ENCODE results near the gene MSANTD2.
"Not testable (repeated sequence)": the region's sequence is repeated elsewhere in the genome, so short reads cannot be mapped to it uniquely, and the experiment has no call there.

MSANTD2 gene

DNA sequence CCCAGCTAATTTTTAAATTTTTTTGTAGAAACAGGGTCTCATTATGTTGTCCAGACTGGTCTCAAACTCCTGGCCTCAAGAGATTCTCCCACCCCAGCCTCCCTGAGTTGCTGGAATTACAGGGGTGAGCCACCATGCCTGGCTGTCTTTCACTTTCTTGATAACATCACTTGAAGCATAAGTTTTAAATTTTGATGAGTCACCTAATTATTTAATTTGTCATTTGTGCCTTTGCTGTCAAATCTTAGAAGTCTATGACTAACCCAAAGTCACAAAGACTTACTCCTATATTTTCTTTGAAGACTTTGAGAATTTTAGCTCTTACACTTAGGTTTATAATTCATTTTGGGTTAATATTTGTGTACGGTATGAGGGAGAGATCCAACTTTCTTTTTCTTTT, 14.5 kb upstream of the MSANTD2 start:
- no peak for DNase-seq

DNA sequence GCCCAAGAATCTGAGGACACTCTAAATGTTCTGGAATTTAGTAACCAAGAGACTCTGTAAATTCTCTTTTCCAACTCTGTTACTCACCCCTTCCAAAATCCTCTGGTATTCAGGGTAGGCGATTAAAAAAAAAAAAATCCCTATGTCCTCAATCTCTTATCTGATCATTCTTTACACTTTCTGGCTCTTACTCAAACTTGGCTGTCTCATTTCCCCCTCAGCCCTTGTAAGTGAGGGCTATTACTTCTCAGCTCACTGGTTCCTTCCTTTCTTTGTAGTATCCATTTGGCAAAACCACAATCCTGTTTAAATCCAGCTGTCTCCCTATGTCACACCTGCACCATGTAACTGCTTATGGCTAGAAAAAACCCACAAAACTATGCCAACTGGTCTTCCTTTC, 12.7 kb upstream of the MSANTD2 start:
- DNase-seq: no peak

DNA sequence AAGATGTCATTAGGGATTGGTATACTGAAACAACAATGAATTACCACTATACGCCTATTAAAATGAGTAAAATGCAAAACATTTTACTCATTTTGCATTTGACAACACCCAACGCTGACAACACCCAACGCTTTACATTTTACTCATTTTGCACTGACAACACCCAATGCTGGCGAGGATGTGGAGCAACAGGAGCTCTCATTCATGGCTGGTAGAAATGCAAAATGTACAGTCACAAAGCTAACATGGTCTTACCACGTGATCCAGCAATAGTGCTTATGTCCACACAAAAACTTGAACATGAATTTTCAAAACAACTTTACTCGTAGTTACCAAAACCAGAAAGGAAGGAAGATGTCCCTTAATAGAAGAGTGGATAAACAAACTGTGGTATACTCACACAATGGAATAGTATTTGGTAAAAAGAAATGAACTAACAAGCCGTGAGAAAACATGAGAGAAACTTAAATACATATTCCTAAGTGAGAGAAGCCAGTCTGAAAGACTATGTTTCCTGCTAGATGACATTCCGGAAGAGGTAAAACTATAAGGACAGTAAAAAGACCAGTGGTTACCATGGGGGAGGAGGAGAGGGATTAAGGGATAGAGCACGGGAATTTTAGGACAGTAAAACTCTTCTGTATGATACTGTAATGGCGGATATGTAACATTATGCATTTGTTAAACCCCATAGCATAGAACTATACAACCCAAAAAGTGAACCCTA, 11.4 kb upstream of the MSANTD2 start:
- DNase-seq: no peak

DNA sequence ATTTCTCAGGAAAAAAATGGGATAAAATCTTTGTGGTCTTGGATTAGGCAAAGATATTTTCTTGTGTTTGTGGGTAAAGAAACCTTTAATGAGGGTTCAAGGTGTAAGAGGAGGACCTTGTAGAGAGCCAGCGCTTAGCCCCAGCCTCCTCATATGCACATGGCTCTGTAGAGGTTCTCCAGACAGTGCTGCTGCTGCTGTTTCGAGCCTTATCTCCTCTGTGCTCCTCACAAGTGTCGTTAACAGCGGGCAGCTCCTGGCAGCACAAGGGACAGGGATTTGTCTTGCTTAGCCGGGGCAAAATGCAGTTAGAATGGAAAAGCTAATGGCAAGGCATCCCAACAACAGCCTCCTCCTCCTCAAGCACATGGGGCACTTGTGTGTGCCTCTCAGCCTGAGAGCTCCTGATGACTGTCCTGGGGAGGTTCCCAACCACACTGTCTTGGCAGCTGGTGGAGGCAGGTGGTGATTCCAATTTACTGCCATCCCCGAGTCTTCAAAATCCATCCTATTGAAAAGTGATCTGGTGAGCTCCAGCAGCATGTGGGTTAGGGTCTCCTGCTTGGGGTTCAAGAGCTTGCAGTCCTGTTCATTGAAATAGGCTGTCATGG, 7.6 kb upstream of the MSANTD2 start:
- DNase-seq: no peak

DNA sequence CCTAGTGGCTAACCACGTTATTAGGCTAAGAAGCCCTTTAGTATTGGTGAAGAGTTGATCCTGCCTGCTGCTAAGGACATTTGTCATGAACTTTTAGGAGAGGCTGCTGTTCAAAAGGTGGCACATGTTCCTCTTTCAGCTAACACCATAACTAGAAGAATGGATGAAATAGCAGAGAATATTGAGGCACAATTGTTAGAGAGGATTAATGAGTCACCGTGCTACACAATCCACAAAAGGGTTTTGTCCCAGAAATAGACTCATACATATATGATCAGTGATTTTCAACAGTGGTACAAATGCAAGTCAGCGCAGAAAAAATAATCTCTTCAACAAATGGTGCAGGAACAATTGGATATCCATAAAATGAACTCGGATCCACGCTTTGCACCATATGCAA, 7.0 kb upstream of the MSANTD2 start:
- no peak for DNase-seq

DNA sequence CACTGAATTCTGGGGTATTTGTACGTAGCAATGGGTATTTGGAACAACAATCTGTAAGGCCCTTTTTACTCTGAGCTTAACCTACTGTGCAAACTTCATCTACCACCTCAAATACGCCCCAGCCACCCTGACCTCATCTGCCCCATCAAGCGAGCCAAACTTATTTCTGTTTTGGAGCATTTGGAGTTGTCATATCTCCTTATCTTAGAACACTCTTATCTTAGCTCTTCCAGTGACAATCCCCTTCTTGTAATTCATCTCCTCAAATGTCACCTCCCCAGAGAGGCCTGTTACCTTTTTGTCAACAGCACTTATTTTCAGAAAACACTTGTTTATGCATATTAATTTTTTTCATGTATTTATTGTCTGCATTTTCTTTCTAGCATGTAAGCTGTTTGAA, 4.7 kb upstream of the MSANTD2 start:
- no peak for DNase-seq

DNA sequence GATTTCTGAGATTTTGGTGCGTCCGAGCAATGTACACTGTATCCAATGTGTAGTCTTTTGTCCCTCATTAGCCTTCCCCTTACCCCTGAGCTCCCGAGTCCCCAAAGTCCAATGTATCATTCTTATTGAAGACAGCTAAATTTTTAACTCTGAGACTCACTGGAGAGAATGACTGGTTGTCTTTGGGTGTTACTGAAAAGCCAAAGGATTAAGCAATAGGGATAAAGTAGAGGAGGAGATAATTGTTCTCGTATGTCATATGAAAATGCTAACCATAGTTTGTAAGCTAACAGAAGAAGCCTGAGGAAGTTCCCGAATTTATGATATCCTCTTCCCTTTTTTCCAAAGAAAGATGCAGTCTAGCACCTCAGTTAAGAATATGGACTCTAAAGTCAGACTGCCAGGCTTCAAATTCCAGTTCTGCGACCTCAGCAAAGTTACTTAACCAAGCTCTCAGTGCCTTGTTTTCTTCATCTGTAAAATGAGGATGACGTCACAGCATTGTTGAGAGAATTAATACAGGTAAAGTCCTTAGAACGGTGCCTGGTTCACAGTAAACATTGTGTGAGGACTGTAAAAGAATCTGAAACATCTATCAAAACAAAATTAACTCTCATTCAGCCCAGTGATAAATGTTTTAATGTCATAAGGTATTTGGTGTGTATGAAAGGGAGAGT, 1.6 kb upstream of the MSANTD2 start:
- no peak for DNase-seq

DNA sequence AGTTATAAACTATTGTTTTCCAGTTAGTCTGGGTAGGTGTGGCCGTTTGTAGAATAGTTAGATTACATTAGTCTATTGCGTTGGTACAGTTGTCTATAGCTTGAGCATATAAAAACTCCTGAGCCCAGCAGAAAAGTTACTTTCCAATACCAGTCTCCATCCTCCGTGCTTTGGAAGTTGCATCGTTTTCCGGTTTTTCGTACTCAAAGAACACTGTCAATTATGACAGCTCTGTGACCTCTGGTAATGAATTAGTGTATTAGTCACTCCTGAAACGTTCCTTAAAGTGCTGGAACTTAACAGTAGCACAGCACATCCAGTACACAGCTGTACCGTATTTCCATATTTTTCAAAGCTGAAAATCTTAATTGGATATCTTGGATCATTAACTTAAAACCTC, 808 bp upstream of the MSANTD2 start:
- DNase-seq: no peak

DNA sequence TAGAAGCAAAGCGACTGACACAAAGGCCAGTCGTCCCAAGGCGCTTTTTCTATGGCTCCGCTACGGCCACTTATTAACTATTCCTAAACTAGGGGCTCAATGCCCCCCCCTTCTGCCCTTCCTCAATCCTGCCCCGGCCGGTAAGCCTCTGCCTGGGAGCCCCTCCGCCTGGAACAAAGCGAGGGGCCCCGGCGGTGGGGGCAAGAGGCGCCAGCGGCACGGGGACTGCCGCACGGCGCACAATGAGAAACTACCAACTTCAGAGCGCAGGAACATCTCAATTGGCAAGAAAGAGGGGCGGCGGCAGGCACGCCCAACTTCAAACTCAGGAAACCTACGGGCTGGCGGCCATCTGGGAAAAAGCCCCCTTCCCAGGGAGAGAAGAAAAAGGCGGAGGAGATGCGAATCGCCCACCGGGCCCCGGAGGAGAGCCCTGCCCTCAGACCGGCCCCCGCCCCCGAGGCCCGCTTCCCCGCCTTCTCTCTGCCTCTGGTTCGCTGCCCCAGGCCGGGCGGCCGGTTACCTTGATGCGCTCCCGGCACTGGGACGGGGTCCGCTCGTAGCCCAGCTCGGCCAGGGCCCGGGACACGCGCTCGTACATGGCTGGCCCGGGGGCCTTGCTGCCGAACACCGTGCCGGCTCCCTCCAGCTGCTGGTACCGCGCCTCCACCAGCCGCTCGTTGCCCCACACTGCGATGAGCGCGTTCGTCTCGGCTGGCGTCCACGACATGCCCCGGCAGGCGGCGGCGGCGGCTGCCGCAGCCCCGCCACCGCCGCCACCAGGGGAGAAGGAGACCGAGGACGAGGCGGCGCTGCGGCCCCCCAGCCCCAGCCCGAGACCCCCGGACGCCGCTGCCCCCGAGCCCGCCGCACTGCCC, 619 bp downstream of the MSANTD2 start:
- no peak for DNase-seq

DNA sequence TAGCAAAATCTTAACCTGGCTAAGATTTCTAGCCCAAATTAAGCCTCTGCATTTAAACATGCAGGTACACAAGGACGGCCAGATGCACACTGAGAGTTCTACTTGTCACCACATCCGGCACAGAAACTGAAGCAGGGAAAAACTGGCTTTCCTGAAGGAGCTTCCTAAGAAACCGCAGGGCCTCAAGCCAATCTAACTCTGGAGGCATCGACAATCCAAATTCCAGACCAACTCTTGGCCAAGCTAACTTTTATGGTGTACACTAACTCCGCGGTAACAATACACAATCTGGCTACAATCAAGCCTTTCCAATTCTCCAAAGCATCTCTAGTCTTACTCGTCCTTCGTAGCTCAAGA, 1.2 kb downstream of the MSANTD2 start:
- no peak for DNase-seq

DNA sequence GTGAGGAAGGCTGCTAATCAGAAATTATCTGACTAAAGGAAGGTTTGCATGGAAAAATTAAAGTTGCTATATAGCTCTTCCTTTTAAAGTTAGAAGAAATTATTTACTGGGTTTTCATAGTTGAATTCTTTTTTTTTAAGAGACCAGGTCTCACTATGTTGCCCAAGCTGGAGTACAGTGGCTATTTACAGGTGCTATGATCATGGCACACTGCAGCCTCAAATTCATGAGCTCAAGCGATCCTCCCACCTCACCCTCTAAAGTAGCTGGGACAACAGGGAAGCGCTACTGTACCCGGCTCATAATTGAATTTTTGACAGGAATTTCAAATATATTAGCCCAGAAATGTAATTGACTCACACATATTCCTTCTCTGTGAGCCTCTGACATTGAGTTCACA, 3.9 kb downstream of the MSANTD2 start:
- no peak for DNase-seq

DNA sequence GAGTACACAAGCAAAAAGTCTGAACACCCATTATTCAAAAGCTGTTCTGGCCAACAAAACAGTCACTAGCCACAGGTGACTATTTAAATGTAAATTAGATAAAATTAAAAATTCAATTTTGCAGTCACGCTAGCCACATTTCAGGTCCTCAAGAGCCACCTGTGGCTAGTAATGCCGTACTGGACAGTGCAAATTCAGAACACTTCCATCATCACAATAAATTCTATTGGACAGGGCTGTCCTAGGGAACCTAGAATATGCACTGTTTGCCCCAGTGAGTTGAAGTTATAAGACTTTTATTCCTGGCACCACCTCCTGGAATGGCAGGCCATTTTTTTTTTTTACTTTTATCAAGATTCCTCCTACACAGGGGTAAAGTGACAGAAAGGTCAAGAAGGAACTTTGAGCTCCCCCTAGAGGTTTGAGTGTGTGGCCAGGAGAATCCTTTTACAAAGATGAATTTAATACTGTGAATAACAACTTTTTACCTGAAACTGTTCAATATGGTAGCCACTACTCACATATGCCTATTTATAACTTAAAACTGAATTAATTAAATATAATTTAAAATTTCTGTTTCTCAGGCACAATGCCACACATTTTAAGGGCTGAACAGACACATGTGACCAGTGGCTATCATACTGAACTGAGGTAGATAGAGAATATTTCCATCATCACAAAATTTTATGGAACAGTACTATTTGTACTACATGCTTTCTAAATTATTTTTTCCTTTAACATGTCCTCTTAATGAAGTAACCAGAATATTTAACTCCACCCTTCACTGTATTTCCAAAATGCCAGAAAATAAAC, 6.5 kb downstream of the MSANTD2 start:
- DNase-seq: peak in 1 of 2 donors; percentile 55

DNA sequence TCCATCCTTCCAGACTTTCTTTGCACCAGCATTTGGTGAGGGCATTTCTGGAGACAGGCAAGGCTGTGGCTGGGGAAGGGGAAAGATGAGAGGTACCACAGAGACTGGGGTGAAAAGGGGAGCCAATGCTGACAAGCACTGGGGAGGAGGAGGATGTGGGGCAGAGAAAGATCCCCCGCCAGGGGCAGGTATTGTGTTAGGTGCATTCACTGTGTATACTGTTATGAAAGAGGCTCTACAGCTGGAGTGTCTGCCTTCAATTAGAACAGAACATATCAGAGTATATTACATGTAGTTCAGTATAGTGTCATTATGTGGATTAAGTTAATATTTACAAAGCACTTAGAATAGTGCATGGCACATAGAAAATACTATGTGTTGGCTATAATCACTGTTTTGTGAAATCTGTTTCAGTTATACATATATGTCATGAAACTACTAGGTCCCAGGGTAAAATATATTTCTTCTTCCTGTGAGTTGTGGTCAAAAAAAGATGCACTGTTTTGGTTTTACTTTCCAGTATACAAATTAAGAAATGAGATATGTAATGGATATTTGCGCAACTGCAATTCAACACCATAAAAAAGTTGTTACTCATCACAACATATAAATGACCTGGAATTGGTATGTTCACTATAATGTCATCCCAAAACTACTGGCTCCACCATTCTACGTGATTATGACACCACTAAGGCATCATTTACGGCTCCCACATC, 8.4 kb downstream of the MSANTD2 start:
- no peak for DNase-seq

DNA sequence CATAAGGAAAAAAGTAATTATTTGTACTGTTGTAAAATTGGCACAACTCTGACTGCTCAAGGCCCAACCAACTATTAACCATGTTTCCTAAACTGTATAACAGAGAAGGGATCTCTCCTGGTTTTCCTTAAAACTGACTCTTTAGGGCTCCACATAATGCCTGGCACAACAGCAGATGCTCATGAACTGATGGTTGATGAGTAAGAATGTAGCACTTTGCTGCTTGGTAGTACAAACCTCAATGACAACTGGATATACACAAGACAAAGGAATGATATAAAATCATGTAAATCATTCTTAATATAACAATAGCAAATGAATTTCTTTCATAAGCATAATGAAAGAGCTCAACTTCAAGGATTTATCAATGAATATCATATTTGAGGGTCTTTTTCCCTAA, 11.7 kb downstream of the MSANTD2 start:
- no peak for DNase-seq

DNA sequence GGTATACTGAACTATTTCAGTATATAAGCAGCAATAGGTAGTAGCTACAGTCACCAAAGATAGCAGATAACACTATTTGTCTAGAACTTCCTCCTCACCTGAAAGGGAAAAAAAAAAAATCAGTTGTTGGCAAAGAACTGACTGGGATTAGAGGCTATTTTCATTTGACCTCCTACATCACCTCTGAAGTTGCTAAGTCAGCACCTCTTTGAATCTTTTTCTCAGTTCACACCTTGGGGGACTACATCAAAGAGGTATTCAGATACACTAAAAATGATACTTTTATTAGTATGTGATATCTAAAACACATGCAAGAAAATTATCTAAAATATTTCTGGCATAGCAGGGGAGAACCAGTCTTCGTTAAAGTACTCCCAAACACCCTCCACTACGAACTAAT, 16.2 kb downstream of the MSANTD2 start:
- no peak for DNase-seq

DNA sequence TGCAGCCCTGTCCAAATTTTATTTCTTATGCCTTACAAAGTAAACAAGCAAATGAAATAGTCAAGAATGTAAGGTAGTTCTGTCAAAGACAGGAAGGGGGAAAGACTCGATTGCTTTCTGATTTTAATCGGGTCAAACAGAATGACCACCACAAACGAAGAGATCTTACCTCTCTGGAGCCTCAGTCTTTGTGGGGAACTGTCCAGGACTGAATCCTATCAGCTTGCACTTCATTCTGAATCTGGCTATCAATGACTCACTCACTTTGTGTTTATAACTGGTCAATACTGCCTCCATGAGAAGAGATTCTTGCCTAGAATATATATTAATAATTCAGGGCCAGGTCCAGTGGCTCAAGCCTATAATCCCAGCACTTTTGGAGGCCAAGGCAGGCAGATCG, 17.2 kb downstream of the MSANTD2 start:
- no peak for DNase-seq

DNA sequence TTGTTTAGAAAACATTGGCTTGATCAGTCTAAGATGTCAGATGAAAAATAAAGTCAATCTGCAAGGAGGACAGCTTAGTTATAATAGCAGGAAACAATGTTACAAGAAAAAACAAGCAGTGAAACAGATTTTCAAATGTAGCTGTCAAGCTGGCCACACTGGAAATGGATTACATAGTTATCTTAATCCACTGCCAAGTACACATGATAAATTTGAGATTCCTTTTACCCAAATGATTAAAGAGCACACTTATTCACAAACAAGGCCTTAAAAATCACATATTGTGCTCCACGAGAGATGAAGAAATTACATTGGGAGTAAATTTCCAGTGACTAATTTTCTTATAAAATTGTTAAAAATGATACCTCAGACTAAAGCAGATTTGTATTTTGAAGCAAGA, 20.6 kb downstream of the MSANTD2 start:
- DNase-seq: no peak

DNA sequence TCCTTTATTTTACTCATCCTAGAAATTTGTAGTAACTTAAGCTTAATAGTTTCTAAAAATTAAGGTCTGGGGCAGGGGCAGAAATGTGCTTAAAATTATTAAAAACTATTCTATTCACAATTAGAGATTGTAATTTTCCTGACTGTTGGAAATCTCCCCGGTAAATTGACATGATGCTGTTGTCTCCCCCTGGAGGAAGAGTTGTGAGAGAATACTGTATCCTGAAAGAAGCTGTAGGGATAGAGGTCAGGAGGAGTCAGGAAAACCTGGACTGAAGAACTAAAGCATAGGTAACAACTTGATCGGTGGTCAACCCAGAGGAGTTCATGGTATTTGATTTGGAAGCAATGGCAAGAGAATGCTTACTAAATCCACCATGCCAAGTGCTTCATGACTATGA, 21.9 kb downstream of the MSANTD2 start:
- DNase-seq: no peak

DNA sequence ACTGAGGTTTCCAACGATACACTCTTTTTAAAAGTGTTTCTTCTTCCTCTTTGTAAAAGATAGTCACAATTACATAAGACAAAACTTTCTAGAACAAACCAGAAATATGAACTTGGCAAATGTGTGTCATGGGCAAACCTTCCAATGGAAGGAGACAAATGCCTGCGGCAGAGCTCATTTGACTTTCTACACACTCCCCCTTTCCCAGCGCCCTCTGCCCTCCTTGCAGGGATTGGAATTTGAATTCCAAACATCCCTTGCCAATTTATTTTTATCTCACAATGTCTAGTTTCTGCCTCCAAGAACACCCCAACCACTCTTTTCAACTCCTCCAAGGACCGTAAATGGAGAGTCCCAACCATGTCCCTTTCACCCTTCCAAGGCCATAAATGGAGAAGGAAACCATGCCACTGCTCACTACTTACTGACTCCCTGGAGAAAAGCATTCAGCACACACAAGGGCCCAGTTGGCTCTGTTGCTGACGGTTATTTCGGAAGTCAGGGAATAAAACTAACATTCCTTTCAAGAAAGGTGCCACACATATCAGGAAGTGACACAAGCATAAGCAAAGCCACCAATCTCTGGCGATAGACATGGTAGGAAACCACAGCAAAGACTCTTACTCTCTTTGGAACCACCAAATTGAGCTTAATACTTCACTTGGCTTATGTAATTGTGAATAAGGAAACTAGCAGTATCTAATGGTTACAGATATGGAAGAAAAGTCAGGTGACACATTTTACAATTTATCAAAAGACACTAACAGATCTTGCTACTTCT, 23.2 kb downstream of the MSANTD2 start:
- DNase-seq: no peak

DNA sequence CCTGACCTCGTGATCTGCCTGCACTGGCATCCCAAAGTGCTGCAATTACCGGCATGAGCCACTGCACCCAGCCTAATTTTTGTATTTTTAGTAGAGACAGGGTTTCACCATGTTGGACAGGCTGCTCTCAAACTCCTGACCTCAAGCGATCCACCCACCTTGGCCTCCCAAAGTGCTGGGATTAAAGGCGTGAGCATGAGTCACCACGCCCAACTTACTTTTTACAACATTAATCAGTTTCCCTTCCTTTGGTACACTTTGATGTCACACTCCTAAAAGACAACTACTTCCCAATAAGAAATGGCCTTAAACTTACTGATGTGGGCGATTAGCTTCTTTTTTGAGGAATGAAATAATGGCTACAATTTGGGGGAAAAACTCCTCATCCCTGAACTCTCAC, 29.2 kb downstream of the MSANTD2 start:
- DNase-seq: not testable (repeated sequence)

All from bone marrow (tissue), 2 donors.